Loucy (cell line): ENCODE measurements around the gene THEMIS.

Experiments used
- H2AFZ ChIP-seq: fragments of 200-600 bp; sonication (generic); 2 replicates; pipeline ENCODE4 v1.6.0; 2016; ENCODE audit warnings: antibody characterized with exemption, mild to moderate bottlenecking, low read length, moderate library complexity
- H3F3A ChIP-seq: fragments of 200-600 bp; 2 replicates; pipeline ENCODE4 v1.6.0; 2016; ENCODE audit warnings: antibody characterized with exemption, low read depth, mild to moderate bottlenecking
- H3K27me3 ChIP-seq: fragments of 200-600 bp; sonication (generic); 2 replicates; pipeline ENCODE4 v1.6.1; 2014; ENCODE audit warnings: low read length, mild to moderate bottlenecking; ENCODE audit not compliant: insufficient read depth, poor library complexity, severe bottlenecking
- H3K36me3 ChIP-seq: fragments of 200-600 bp; sonication (generic); 2 replicates; pipeline ENCODE4 v1.6.1; 2016; ENCODE audit warnings: low read length; ENCODE audit not compliant: insufficient read depth
- H3K4me1 ChIP-seq: fragments of 200-600 bp; sonication (generic); 2 replicates; pipeline ENCODE4 v1.5.1; 2014; ENCODE audit warnings: low read length, mild to moderate bottlenecking; ENCODE audit not compliant: insufficient read depth, poor library complexity, severe bottlenecking
- H3K4me2 ChIP-seq: fragments of 200-600 bp; sonication (generic); 2 replicates; pipeline ENCODE4 v1.6.0; 2014; ENCODE audit warnings: antibody characterized with exemption, low read length, low read depth, mild to moderate bottlenecking; ENCODE audit not compliant: poor library complexity, severe bottlenecking
- H3K4me3 ChIP-seq: fragments of 200-600 bp; sonication (generic); 2 replicates; pipeline ENCODE4 v1.5.1; 2014; ENCODE audit warnings: low read length, mild to moderate bottlenecking, mixed read lengths; ENCODE audit not compliant: poor library complexity, severe bottlenecking
- H3K79me2 ChIP-seq: fragments of 200-600 bp; sonication (generic); 2 replicates; pipeline ENCODE4 v1.6.1; 2014; ENCODE audit warnings: low read length; ENCODE audit not compliant: insufficient read depth
- H3K9ac ChIP-seq: fragments of 200-600 bp; sonication (generic); 2 replicates; pipeline ENCODE4 v1.6.0; 2014; ENCODE audit warnings: mild to moderate bottlenecking, low read depth, low read length, moderate library complexity; ENCODE audit not compliant: poor library complexity, severe bottlenecking
- H3K9me2 ChIP-seq: fragments of 200-600 bp; sonication (generic); replicated peaks from 2 replicates; pipeline ENCODE4 v1.6.1; 2016; ENCODE audit warnings: low read depth, low read length, mixed read lengths
- H3K9me3 ChIP-seq: fragments of 200-600 bp; sonication (generic); 2 replicates; pipeline ENCODE4 v1.6.1; 2014; ENCODE audit warnings: mild to moderate bottlenecking, antibody characterized with exemption, low read length, low read depth; ENCODE audit not compliant: insufficient read depth
- H4K20me1 ChIP-seq: fragments of 200-600 bp; sonication (generic); 2 replicates; pipeline ENCODE4 v1.6.0; 2014; ENCODE audit warnings: antibody characterized with exemption, low read length, mild to moderate bottlenecking; ENCODE audit not compliant: insufficient read depth, poor library complexity, severe bottlenecking
- CTCF ChIP-seq: fragments of 200-600 bp; sonication (generic); conservative IDR thresholded peaks from 2 replicates; pipeline ENCODE4 v1.5.1; 2014; ENCODE audit warnings: mild to moderate bottlenecking, antibody characterized with exemption, low read length
- EZH2phosphoT487 ChIP-seq: fragments of 200-600 bp; IDR thresholded peaks from 2 replicates; pipeline ENCODE4 v1.6.1; 2018; ENCODE audit warnings: antibody characterized with exemption, mild to moderate bottlenecking, moderate library complexity, borderline replicate concordance

The THEMIS gene

GRCh38 chr6:127794405-127794804 lies 106.5 kb downstream of the THEMIS start:
- no peak overlapping the region for H3K4me3 ChIP-seq
- peaks cover 28% of the 10 kb centered on the region; the same call in 1 of the 2 replicates for H3K36me3 ChIP-seq
- no peak for TF ChIP-seq EZH2phosphoT487
- no peak for TF ChIP-seq CTCF
- no peak overlapping the region for H3K9ac ChIP-seq
- no peaks in the 10 kb centered on the region for H3K27me3 ChIP-seq
- H3K4me1 ChIP-seq, result peaks cover 27% of the 10 kb centered on the region
- no peak overlapping the region for H3K4me2 ChIP-seq
- no peaks in the 10 kb centered on the region for H3F3A ChIP-seq
- H4K20me1 ChIP-seq, result peaks cover 8% of the 10 kb centered on the region
- no peak overlapping the region for H2AFZ ChIP-seq
- no peaks in the 10 kb centered on the region for H3K9me3 ChIP-seq
- no peaks in the 10 kb centered on the region for H3K9me2 ChIP-seq
- peaks cover 63% of the 10 kb centered on the region; the same call in 1 of the 2 replicates for H3K79me2 ChIP-seq

GRCh38 chr6:127793396-127793795 lies 107.5 kb downstream of the THEMIS start:
- H3K27me3 ChIP-seq, result no peaks in the 10 kb centered on the region
- no peaks in the 10 kb centered on the region for H3K9me3 ChIP-seq
- no peaks in the 10 kb centered on the region for H3K9me2 ChIP-seq
- no peak overlapping the region for H2AFZ ChIP-seq
- H3K4me1 ChIP-seq, result peaks cover 27% of the 10 kb centered on the region
- H3F3A ChIP-seq, result no peaks in the 10 kb centered on the region
- no peak for TF ChIP-seq EZH2phosphoT487
- no peak for TF ChIP-seq CTCF
- H3K4me2 ChIP-seq, result peak overlapping the region; percentile 20
- peaks cover 24% of the 10 kb centered on the region; the same call in 1 of the 2 replicates for H3K36me3 ChIP-seq
- H3K4me3 ChIP-seq, result no peak overlapping the region
- no peak overlapping the region for H3K9ac ChIP-seq
- peaks cover 8% of the 10 kb centered on the region for H4K20me1 ChIP-seq
- H3K79me2 ChIP-seq, result peaks cover 68% of the 10 kb centered on the region; the same call in 1 of the 2 replicates

GRCh38 chr6:127792616-127793015 lies 108.2 kb downstream of the THEMIS start:
- no peaks in the 10 kb centered on the region for H3K27me3 ChIP-seq
- peak overlapping the region; percentile 20 for H3K4me2 ChIP-seq
- no peak overlapping the region for H2AFZ ChIP-seq
- H3K9ac ChIP-seq, result no peak overlapping the region
- no peaks in the 10 kb centered on the region for H3K9me3 ChIP-seq
- no peak for TF ChIP-seq EZH2phosphoT487
- no peak for TF ChIP-seq CTCF
- H3F3A ChIP-seq, result no peaks in the 10 kb centered on the region
- peaks cover 25% of the 10 kb centered on the region; the same call in 1 of the 2 replicates for H3K36me3 ChIP-seq
- H4K20me1 ChIP-seq, result peaks cover 8% of the 10 kb centered on the region
- no peaks in the 10 kb centered on the region for H3K9me2 ChIP-seq
- H3K4me1 ChIP-seq, result peaks cover 27% of the 10 kb centered on the region
- H3K79me2 ChIP-seq, result peaks cover 71% of the 10 kb centered on the region; the same call in 1 of the 2 replicates
- H3K4me3 ChIP-seq, result no peak overlapping the region
